Measurements from ENCODE around the gene TRIM39.
A peak's percentile ranks its signal among the peaks of the same experiment; 100 is the strongest.

The TRIM39 gene

DNA sequence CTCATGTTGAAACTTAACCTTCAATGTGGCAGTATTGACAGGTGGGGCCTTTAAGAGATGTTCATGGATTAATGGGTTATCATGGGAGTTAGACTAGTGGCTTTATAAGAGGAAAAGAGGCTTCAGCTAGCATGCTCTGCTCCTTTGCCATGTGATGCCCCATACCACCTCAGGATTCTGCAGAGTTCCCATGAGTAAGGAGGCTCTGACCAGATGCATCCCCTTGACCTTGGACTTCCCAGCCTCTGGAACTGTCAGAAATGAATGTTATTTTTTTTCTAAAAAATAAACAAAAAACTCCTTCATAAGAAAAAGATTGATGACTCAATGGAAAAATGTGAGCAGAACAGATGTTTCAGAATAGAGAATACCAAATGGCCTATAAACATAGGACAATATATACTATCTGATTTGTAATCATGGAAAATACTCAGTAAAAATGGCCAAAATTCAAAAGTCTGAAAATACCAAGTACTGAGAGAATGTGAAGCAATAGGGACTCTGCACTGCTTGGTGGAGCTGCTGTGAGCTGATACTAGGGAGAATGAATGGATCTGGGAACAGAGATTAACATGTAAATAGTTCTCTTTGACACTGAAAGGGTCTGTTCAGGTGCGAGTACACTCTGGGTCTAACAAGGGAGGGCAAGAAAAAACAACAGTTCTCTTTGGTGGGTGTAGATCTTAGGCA is 7.4 kb upstream of the TRIM39 start:
- peak; percentile 17 for DNase-seq (ENCODE audit: extremely low read depth, low read depth)
- TF ChIP-seq, protein P1, sequence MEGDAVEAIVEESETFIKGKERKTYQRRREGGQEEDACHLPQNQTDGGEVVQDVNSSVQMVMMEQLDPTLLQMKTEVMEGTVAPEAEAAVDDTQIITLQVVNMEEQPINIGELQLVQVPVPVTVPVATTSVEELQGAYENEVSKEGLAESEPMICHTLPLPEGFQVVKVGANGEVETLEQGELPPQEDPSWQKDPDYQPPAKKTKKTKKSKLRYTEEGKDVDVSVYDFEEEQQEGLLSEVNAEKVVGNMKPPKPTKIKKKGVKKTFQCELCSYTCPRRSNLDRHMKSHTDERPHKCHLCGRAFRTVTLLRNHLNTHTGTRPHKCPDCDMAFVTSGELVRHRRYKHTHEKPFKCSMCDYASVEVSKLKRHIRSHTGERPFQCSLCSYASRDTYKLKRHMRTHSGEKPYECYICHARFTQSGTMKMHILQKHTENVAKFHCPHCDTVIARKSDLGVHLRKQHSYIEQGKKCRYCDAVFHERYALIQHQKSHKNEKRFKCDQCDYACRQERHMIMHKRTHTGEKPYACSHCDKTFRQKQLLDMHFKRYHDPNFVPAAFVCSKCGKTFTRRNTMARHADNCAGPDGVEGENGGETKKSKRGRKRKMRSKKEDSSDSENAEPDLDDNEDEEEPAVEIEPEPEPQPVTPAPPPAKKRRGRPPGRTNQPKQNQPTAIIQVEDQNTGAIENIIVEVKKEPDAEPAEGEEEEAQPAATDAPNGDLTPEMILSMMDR (IDR thresholded peaks at IDR 0.05; ENCODE audit: low read depth, low read length, missing control alignments) = no peak
- H3K4me3 ChIP-seq (replicated peaks; ENCODE audit: low read depth, low read length) = no peak overlapping the region

DNA sequence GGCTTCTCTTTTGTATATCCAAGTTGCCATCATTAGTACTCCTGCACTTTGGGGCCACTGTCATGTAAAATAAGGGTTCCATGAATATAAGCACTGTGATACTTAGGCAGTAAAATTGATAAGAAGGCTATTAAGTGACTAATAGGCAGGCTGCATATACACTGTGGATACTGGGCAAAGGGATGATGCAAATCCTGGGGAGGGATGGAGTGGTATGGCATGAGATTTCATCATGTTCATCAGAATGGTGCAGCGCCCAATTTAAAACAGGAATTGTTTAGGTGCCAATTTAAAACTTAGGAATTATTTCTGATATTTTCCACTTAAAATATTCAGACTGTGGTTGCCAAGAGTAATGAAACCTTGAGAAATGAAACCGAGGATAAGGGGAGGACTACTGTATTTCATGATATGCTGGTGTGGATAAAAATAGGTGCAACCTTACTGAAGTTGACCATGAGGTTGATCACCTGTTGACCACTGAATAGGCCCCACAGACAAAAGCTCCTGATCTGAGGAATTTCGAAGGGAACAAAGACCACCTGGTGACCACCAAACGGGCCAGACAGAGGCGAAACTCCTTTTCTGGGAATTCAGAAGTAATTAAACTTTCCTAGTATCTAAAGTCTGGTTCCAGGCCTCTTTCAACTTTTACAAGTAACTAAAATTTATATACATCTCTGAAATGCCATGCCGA is 4.9 kb upstream of the TRIM39 start:
- H3K4me3 ChIP-seq (replicated peaks; ENCODE audit: low read depth, low read length) = no peak overlapping the region

DNA sequence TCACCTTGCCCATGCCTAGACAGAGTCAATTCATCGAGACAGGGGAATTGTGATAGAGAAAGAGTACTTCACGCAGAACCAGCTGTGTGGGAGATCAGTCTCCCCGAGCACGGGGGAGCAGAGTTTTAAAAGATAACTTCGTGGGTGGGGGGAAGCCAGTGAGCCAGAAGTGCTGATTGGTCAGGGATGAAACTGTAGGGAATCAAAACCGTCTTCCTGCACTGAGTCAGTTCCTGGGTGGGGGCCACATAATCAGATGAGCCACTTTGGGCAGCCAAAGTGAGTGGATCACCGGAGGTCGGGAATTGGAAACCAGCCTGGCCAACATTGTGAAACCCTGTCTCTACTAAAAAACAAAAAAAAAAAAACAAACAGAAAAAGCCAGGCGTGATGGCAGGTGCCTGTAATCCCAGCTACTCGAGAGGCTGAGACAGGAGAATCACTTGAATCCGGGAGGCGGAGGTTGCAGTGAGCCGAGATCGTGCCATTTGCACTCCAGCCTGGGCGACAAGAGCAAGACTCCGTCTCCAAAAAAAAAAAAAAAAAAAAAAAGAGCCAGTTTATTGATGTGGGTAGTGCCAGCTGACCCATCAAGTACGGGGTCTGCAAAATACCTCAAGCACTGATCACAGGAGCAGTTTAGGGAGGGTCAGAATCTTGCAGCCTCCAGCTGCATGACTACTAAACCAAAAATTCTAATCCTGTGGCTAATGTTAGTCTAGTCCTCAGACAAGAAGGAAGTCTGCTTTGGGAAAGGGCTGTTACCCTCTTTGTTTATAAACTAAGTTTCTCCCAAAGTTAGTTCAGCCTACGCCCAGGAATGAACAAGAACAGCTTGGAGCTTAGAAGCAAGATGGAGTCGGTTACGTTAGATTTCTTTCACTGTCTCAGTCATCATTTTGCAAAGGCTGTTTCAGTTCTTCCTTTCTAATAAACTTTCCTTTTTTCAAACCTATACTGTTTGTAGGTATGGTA is 3.9 kb upstream of the TRIM39 start:
- no peak for DNase-seq (ENCODE audit: extremely low read depth, low read depth)
- TF ChIP-seq, protein P1 (IDR thresholded peaks at IDR 0.05; ENCODE audit: low read depth, low read length, missing control alignments) = no peak
- H3K4me3 ChIP-seq (replicated peaks; ENCODE audit: low read depth, low read length) = no peak overlapping the region

More for the DNA sequence above, 4.9 kb upstream of the TRIM39 start:
- no peak for DNase-seq (ENCODE audit: extremely low read depth, low read depth)
- TF ChIP-seq, protein P1 (IDR thresholded peaks at IDR 0.05; ENCODE audit: low read depth, low read length, missing control alignments) = no peak

DNA sequence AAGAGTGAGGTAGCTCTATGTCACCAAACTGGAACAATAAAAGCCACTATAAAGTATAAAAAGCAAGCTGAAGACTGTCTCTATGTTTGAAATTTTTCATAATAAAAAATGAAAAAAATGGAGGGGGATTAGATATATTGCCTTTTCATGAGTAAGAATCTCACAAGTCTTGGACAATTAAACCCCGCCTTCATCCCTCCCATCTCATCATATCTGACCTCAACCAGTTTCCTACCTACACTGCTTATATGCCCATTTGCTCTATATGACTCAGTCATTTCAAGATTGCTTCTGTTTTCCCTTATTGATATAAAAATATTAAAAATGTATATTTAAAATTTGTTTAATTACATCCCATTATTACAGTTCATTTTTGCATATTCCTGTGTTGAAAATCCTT is 2.9 kb upstream of the TRIM39 start:
- no peak for DNase-seq (ENCODE audit: extremely low read depth, low read depth)
- no peak overlapping the region for H3K4me3 ChIP-seq (replicated peaks; ENCODE audit: low read depth, low read length)
- TF ChIP-seq, protein P1 (IDR thresholded peaks at IDR 0.05; ENCODE audit: low read depth, low read length, missing control alignments) = no peak

DNA sequence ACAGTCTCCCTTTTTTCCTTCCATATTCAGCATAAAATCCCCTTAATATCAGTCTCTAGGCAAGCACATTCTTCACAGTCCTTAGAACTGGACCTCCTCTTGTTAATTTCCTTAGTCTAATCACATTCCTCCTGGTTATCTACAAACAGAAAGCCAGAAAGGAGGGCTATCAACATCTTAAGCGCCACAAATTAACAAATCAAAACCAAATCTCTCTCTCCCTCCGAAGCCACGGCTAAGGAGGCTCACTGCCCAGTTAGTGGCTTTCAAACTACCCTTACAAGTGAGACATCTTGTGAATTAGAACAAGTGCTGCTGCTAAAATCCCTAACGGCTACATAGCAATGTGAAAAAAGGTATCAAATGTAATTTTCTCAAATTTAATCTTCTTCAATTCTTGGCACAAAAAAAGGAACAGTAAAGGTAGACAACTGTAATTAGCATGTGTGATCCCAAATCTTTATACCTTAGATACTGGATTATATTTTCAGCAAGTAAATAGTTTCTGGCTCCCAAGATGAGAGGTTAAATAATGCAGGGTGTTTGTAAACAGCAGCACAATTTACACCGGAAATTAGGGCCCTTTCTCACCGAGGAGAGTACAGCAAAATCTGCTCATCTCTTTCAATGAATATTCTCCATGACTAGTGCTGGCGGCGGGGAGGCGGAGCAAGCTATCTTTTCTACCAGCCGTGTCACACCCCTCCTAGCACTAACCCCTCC is 1.4 kb upstream of the TRIM39 start:
- TF ChIP-seq, protein P1 (IDR thresholded peaks at IDR 0.05; ENCODE audit: low read depth, low read length, missing control alignments) = no peak
- no peak for DNase-seq (ENCODE audit: extremely low read depth, low read depth)

More for the DNA sequence above, 1.4 kb upstream of the TRIM39 start:
- H3K4me3 ChIP-seq (replicated peaks; ENCODE audit: low read depth, low read length) = peak overlapping the region; percentile 82

All from HFF-Myc (cell line).